RWPE2 (cell line): ENCODE results near the gene LATS2.

ENCODE experiments used
- ATAC-seq: fragments of 200-7000 bp; cut with Tn5 transposase; 3 replicates; pipeline ENCODE4 v1.9.1; 2021; ENCODE audit warnings: low read depth
- DNase-seq: peaks from one replicate; pipeline ENCODE4 v3.0.0-alpha.2; 2020; ENCODE audit warnings: low spot score
- H3K27ac ChIP-seq: fragments of 450-650 bp; 2 replicates; pipeline ENCODE4 v1.5.1; 2017; ENCODE audit warnings: mild to moderate bottlenecking; ENCODE audit not compliant: poor library complexity, severe bottlenecking
- H3K27me3 ChIP-seq: fragments of 250-450 bp; sonication (Bioruptor Pico); 2 replicates; pipeline ENCODE4 v1.5.1; 2021; ENCODE audit warnings: mild to moderate bottlenecking, moderate library complexity; ENCODE audit not compliant: insufficient read depth, poor library complexity, severe bottlenecking
- H3K36me3 ChIP-seq: fragments of 250-450 bp; sonication (Bioruptor Pico); 2 replicates; pipeline ENCODE4 v1.5.1; 2020; ENCODE audit warnings: low read depth, mild to moderate bottlenecking, moderate library complexity
- H3K4me1 ChIP-seq: fragments of 250-450 bp; sonication (Bioruptor Pico); 2 replicates; pipeline ENCODE4 v1.5.1; 2021; ENCODE audit warnings: mild to moderate bottlenecking, moderate library complexity; ENCODE audit not compliant: insufficient read depth, poor library complexity, severe bottlenecking
- H3K4me3 ChIP-seq: fragments of 250-450 bp; sonication (Bioruptor Pico); 2 replicates; pipeline ENCODE4 v1.5.1; 2021; ENCODE audit warnings: mild to moderate bottlenecking, moderate library complexity; ENCODE audit not compliant: severe bottlenecking
- H3K9me3 ChIP-seq: fragments of 250-450 bp; sonication (Bioruptor Pico); 2 replicates; pipeline ENCODE4 v1.5.1; 2021; ENCODE audit warnings: mild to moderate bottlenecking, moderate library complexity; ENCODE audit not compliant: severe bottlenecking
- CTCF ChIP-seq: fragments of 450-650 bp; IDR thresholded peaks from one replicate; pipeline ENCODE4 v1.5.1; 2017; ENCODE audit warnings: mild to moderate bottlenecking, moderate library complexity; ENCODE audit not compliant: poor library complexity, severe bottlenecking

Gene LATS2

GRCh38 chr13:21063031-21063430, 1.6 kb upstream of the LATS2 start:
- H3K36me3 ChIP-seq, result no peaks in the 10 kb centered on the region; the same call in 1 of the 2 replicates
- no peaks in the 10 kb centered on the region for H3K27me3 ChIP-seq
- H3K4me3 ChIP-seq, result no peak overlapping the region
- TF ChIP-seq CTCF, result no peak
- H3K4me1 ChIP-seq, result peaks cover 13% of the 10 kb centered on the region
- ATAC-seq (no peak), DNase-seq (no peak)
- H3K27ac ChIP-seq, result no peak overlapping the region
- no peaks in the 10 kb centered on the region for H3K9me3 ChIP-seq

- peak; percentile 7; the same call in 2 of the 3 replicates for ATAC-seq
- no peaks in the 10 kb centered on the region for H3K9me3 ChIP-seq
- no peak for DNase-seq
- H3K27ac ChIP-seq, result peak overlapping the region; percentile 86
- H3K27me3 ChIP-seq, result no peaks in the 10 kb centered on the region
- peaks cover 13% of the 10 kb centered on the region for H3K4me1 ChIP-seq
- no peaks in the 10 kb centered on the region; the same call in 1 of the 2 replicates for H3K36me3 ChIP-seq
- H3K4me3 ChIP-seq, result peak overlapping the region; percentile 94
- no peak for TF ChIP-seq CTCF
Observed at GRCh38 chr13:21060338-21061028, 903 bp downstream of the LATS2 start.

GRCh38 chr13:21059641-21060337, 1.6 kb downstream of the LATS2 start:
- ATAC-seq (no peak), DNase-seq (no peak)
- H3K4me3 ChIP-seq, result peak overlapping the region; percentile 94
- H3K27ac ChIP-seq, result peak overlapping the region; percentile 86
- no peaks in the 10 kb centered on the region; the same call in 1 of the 2 replicates for H3K36me3 ChIP-seq
- no peak for TF ChIP-seq CTCF
- no peaks in the 10 kb centered on the region for H3K27me3 ChIP-seq
- no peaks in the 10 kb centered on the region for H3K9me3 ChIP-seq
- peaks cover 18% of the 10 kb centered on the region for H3K4me1 ChIP-seq

GRCh38 chr13:21058361-21058760, 3.0 kb downstream of the LATS2 start:
- no peak overlapping the region for H3K27ac ChIP-seq
- DNase-seq, result no peak
- no peak overlapping the region for H3K4me3 ChIP-seq

More at GRCh38 chr13:21058361-21058760, 3.0 kb downstream of the LATS2 start:
- TF ChIP-seq CTCF, result no peak
- peaks cover 4% of the 10 kb centered on the region; the same call in 1 of the 2 replicates for H3K36me3 ChIP-seq
- peaks cover 18% of the 10 kb centered on the region for H3K4me1 ChIP-seq
- no peaks in the 10 kb centered on the region for H3K27me3 ChIP-seq
- no peak for ATAC-seq
- no peaks in the 10 kb centered on the region for H3K9me3 ChIP-seq
